TTC549 (cell line): ENCODE data around the gene GSTT4.
"Not testable (repeated sequence)": the region's sequence is repeated elsewhere in the genome, so short reads cannot be mapped to it uniquely, and the experiment has no call there.

Experiments
- FAIRE-seq: peaks from 2 replicates; lab custom pipeline; 2012; peaks lifted over from hg19 to GRCh38; lab: Jason Lieb, UNC

The GSTT4 gene

DNA sequence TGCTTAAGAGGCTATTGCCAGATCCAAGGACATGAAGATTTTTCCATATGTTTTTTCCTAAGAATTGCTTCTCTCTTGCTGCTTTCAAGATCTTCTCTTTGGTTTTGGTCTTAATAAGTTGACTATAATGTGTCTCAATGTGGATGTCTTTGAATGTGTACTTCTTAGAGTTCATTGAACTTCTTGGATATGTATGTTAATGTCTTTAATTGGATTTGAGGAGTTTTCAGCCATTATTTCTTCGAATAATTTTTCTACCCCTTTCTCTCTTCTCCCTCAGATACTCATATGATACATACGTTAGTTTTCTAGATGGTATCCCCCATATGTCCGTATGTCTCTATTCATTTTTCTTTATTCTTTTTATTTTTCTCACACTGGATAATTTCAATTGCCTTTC lies 19.1 kb upstream of the GSTT4 start:
- no peak for FAIRE-seq

DNA sequence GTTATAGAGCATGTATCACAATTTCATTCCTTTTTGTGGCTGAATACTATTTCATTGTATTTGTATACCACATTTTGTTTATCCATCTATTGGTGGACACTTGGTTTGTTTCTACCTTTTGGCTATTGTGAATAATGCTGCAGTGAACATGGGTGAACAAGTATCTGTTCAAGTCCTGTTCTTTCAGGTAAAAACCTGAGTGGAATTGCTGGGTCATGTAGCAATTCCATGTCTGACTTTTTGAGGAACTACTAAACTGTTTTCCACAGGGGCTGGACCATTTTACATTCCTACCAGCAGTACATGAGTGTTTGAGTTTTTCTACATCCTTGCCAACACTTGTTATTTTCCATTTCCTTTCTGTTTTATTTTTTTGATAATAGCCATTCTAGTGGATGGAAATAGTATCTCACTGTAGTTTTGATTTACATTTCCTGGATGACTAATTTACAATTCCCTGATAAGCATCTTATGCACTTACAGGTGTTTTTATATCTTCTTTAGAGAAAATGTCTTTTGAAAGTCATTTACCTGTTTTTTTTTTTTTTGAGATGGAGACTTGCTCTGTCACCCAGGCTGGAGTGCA lies 18.0 kb upstream of the GSTT4 start:
- no peak for FAIRE-seq

DNA sequence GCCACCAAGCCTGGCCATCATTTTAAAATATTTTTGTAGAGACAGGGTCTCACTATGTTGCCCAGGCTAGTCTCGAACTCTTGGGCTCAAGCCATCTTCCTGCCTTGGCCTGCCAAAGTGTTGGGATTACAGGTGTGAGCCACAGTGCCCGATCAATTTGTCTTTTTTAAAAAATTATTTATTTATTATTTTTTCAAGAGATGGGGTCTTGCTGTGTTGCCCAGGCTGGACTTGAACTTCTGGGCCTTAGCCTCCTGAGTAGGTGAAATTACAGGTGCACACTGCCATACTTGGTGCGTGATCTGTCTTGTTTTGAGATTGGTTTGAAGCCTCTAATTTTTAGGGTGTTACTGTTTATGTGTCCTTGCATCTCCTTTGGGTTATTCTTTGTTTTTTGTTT lies 16.1 kb upstream of the GSTT4 start:
- FAIRE-seq, result no peak

DNA sequence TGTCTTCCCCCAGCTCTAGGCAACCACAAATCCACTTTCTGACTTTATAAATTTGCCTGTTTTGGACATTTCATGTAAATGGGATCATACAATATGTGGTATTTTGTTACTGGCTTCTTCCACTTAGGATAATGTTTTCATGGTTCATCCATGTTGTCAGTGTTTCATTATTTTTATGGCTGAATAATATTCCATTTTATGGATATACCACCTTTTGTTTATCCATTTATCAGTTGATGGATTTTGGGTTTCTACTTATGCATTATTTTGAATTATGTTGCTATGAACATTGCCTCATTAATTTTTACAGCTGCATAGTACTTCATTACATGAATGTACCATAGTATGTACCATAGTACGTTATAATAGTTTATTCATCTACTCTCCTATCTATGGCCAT lies 10.9 kb upstream of the GSTT4 start:
- FAIRE-seq, result no peak

DNA sequence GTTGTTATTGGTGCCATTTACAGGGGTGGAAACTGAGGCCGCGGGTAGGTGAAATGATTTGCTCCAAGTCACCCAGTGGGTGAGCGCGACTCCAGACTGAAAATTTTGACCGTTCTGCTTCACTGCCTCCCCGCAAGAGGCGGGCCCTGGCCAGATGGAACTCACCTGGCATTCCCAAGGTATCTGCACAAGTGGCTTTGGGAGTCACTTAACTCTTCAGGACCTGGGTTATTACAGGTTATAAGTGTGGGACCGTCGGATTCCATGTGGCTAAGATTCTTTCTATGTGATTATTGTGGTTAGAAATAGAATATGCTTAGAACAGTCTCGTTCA lies 6.4 kb upstream of the GSTT4 start:
- FAIRE-seq, result no peak

DNA sequence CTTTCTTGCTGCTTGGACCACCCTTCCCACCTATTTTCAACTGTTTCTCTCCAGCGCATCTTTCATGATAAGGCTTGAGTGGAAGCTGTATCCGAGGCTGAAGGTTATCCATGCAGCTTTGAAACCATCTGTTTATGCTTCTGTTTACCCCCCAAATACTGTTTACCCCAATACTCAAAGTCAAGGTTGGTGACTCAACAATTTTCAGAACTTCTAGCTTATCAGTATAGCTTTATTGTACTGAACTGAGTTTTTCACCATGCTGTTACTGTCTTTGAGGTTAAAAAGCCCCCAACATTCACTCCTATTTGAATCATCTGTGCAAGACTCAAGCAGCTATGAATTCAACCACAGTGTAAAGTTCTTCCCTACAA lies 4.8 kb upstream of the GSTT4 start:
- FAIRE-seq, result no peak

DNA sequence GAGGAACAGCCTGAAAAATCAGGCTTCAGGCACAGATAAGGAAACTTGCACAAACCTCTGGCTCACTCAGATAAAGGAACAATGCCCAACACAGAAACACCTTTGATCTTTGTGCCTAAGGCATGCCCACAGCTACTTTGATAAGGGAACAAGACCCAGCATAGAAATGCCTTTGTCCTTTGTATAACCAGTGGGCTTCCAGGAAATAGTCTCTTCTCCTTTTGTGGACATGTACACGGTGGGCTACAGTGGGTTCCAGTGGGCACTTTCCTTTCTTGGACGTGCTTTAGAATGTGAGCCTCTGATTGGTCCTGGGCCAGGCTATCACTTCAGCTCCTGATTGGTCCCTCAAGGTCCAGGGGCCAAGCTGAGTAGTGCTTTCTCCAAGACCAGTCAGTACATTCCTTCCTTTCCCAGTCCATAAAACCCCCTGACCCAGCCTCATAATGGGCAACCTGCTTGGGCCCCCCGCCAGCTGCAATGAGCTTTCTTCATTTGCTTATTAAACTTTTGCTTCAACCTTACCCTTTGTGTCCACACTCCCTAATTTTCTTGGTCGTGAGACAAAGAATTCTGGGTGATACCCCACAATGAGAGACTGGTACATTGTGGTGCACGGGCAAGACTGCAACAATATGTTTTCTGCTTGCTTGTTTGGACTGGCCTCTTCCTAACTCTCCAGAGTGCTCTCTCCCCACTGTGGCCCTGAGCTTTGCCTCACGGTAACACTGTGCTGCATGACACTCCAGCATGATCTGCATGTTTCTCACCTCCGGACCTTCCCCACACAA lies 4.2 kb upstream of the GSTT4 start:
- no peak for FAIRE-seq

DNA sequence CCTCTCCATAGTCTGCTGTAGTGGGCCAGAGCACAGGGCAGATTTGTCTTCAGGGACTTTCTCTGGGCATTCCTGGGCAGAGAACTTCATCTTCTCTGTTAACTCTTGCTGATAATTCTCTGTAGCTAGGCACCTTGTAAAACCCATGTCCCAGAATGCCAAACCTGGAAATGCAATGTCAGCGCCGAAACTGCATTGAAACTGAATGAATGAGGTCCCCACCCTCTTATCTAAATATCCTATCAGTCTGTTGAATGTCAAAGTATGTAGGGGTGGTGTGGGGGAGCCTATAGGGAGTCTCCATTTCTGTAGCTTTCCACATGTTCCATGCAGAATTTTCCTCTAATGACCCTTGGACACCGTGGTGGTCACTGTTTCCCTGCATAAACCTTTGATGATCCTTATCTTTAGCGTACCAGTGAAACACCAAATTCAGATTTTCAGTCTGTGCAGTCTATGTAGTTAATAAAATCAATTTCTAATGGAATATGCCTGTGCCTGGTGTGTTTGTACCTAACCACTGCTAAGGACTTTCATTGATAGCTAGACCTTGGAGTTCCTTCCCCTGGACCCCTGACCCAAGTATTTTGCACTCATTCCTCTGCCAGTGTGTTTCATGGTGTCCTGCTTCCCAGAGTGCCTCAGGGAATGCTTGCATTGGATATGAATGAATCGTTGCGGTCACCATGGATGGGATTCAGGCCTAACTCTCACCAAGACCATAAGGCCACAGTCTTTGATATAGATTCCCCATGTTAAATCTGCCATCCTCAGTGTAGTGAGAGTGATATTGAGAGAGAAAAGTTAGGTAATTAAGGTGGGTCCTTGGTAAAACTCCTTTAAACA lies 3.4 kb upstream of the GSTT4 start:
- no peak for FAIRE-seq

DNA sequence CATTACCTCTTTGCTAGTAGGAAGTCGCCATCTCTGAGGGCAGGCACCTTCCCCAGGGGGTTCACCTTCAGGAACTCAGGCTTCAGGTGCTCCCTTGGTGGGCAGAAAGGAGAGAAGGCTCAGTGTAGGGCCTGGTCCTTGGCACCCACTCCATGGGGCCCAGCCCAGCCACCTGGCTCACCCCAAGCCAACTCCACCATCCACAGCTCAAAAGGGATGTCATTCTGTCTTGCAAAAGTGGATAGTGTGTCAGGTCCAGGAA lies 2.7 kb upstream of the GSTT4 start:
- FAIRE-seq, result no peak

DNA sequence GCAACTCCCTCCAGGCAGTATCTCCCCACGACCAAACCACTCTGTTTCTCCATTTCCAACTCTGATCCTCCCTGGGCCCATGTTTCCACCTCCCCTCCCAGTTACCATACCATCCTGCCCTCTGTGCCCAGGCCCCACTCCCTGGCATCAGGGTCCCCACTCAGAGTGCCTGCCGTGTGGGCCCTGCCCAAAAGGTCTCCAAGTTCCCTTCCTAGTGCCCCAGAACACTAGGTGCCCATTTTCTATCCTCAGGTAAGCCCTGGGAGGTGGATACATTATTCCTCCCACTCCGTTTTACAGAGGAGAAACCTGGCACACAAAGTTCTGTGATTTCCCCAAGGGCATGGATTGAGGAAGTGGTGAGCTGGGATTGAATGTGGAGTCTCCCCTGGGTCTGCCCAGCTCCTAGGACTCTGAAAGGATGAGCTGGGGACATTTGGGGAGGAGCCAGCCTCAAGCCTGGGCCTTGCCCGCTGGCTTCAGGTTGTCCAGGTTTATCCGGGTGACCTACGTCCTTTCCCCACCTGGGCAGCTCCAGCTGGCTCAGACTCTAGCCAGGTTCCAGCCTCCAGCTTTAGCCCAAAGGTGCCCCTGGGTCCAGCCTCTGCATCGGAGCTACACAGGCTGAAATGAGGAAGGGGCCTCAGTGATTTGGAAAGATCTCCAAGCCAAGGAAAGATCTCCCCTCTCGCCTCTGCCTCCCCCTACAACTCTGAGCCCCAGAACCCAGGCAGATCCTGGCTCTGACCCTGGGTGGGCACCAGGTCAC lies 2.2 kb upstream of the GSTT4 start:
- FAIRE-seq, result no peak

DNA sequence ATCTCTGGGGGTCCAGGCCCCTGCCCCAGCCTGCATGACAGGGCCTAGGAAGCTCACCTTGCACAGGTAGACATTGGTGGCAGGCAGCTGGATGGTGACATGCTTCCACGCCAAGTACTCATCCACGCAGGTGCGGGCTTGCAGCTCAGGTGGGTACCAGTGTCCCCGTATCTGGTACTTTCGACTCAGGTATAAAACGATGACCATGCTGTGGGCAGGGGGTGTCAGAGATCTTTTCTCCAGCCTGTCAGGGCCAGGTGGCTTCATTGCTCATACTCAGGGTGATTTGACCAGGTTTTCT lies 1.6 kb upstream of the GSTT4 start:
- FAIRE-seq, result no peak

DNA sequence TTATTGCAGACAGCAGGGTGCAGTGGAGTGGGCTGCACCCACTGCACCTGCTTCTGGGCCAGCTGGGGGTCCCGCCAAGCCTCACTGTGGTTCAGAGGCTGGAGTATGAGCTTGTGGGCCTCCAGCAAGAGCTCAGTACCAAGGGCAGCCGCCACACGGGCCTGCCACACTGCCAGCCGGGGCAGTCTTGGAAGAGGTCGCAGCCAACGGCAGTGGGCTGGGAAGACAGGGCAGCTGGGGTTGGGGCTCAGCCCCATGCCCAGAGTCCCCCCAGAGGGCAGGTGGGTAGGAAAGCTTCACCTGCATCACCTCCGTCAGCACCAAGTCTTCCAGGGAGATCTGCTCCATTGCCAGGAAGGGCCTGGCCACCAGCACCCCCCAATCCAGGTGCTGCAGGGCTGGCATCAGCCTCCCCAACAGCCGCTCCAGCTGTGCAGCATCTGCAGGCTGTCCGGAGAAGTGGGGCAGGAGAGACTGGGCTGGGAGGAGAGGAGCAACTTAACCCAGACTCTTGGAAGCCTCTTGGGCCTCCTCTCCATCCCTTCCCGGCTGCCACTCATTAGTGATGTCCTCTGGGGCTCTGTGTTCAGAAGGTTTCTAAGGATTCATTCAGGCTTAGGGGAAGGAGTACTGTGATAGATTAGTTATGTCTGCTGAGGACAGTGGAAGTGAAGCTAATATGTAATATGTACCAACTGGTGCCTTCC lies 1.1 kb upstream of the GSTT4 start:
- FAIRE-seq, result no peak

DNA sequence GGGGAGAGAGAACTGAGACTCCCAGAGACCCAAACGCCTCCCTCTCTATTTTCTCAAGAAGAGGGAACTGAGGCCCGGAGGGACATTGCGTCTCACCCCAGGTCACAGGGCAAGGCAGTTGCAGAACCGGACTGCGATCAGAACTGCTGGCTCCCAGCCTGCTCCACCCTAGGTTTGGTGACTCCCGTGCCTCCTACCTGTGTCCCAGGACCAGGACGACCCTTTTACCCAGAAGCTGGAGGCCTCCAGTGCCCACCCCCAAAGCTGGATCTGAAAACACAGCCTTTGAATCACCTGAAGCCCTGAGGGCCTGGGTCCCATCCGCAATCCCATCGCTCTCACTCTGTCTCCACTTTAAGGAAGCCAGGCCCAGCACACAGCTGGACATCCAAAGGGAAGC lies 1.4 kb downstream of the GSTT4 start:
- no peak for FAIRE-seq

DNA sequence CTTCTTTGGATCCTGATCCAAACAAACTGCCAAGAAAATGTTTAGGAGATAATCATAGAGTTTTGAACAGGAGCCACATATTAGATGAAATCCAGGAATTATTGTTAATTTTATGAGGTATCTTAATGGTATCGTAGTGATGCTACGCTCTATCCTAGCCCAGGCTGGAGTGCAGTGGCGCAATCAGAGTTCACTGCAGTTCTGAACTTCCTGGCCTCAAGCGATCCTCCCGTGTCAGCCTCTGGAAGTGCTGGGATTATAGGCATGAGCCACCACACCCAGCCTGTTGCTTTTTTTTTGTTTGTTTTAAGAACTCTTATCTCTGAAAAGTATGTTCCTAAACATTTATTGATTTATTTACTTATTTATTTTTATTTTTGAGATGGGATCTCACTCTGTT lies 2.4 kb downstream of the GSTT4 start:
- no peak for FAIRE-seq

DNA sequence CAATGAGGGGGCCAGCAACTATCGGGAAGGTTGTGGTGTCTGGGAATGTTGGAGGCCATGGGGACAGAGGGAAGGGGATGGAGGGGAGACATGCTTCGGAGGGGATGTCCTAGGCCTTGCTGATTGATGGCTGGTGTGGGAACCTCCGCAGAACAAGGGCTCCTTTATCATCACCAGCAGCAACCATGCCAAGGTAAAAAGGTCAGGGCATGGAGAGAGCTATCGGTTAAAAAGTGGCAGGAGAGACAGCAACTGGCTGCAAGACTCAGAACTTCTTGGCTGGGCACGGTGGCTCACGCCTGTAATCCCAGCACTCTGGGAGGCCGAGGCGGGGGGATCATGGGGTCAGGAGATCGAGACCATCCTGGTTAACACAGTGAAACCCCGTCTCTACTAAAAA lies 3.0 kb downstream of the GSTT4 start:
- FAIRE-seq, result no peak

DNA sequence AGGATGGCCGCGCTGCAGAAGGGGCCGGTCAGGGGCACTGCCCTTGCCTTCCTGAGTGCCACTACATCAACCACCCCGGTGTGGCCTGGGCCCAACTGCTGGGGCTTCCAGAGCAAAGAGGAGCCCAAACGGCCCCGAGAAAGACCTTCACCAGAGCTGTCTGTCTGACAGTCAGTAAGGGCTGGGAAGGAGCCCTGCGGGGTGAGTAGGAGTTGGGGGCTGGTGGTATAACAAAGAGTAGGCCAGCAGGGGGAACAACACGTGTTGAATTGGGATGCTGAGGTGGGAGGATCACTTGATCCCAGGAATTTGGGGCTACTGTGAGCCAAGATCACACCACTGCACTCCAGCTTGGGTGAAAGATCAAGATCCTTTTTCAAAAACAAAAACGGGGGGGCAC lies 3.9 kb downstream of the GSTT4 start:
- no peak for FAIRE-seq

DNA sequence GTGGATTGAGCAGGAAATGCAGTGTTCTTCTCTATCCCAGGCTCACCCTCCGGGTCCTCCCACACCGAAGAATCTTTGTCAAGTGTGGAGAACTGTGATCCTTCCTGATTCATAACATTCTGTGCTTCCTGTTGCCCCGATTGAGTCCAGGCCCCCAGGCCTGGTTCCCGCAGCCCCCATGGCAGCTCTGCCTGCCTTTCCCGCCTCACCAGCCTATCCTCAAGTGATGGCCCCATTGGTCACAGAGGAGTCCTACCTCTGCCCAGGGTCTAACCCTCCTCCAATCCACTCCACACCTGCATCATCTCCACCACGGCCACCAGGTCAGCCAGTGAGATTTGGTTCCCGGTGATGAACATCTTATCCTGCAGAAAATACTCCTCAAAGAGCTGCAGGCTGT lies 5.5 kb downstream of the GSTT4 start:
- FAIRE-seq, result not testable (repeated sequence)

DNA sequence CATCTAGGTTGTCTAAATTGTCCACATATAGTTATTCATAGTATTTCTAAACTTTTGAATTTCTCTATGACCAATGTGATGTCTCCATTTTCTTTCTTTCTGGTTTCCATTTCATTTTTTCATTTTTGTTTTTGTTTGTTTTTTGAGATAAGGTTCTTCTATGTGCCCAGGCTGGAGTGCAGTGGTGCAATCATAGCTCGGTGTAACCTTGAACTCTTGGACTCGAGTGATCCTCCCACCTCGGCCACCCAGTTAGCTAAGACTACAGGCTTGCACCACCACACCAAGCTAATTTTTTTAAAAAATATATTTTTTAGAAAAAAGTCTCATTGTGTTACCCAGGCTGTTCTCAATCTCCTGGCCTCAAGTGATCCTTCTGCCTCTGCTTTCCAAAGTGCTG lies 8.2 kb downstream of the GSTT4 start:
- no peak for FAIRE-seq

DNA sequence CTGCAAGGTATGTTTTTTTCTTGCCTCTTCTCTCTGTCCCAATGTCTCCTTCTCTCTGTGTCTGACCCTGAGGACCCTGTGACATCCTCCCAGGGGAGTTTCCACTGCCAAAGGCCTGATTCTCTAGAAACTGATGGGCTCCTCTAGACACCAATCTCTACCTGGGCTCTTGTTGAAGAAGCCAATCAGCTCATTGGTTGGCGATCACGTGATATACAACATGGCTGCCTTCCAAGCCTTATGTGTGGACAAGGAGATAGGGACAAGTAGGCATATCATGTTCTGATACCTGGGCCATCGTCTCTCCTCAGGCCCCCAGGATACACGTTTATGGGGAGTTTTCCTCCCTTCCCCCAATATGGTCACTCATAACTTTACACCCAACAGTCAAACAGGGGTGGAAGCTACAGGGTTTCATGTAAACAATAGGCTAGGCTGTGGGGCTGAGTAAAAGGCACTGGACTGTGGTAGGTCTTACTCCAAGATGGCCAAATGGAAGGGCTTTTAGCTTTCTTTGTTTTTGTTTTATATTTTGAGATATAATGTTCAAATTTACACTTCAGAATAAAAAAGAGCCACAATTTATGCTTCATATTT lies 11.6 kb downstream of the GSTT4 start:
- FAIRE-seq, result not testable (repeated sequence)

DNA sequence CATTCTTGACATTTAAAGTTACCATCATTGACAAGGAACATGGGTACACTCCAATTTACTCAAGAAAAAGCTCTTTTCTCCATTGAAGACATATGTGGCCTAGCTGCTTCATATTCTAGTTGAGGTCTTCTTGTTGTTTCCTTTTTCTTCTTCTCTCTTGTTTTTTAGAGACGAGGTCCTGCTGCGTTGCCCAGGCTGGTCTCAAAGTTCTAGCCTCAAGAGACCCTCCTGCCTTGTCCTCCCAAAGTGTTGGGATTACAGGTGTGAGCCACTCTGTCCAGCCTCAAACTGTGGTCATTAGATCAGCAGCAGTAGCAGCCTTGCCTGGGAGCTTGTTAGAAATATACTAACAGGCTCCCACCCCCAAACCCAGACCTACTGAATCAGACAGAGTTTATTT lies 12.2 kb downstream of the GSTT4 start:
- not testable (repeated sequence) for FAIRE-seq

DNA sequence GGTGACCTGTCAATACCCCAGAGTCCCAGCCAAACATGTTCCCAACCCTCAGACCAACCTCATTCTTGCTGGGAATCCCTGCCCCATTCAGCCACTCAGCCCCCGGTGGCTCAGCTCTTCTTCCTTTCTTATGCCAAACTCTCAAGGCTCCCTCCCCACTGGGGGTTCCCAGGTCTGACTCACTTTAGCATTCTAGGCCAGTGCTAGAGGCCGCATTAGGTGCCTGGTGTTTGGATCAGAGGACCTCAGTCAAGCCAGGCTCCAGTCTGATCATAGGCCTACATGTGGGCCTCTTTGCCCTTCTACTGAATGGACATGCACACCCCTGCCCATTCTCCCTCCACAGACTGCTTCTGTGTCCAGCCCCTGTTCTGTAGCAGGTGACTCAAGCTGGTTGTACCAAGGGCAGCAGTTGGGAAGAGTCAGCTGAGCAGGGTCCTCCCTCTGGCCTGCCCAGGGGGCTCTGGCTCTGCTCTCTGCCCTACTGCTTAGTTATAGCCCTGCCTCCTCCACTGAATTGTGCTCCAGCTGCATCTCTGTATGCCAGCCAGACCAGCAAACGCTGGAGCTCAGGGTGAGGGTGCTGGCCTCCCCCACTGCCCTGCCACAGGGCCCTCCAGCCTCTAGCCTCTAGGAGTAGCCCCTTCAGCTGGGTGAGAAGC lies 15.5 kb downstream of the GSTT4 start:
- FAIRE-seq, result not testable (repeated sequence)
